MV-4-11 (cell line): Measurements from ENCODE around the gene REG1B.
A peak's percentile ranks its signal among the peaks of the same experiment; 100 is the strongest.
"Not testable (repeated sequence)": the region's sequence is repeated elsewhere in the genome, so short reads cannot be mapped to it uniquely, and the experiment has no call there.

Source experiments
- DNase-seq: peaks from one replicate; lab custom pipeline; 2025; lab: John Stamatoyannopoulos, UW

The REG1B gene

DNA sequence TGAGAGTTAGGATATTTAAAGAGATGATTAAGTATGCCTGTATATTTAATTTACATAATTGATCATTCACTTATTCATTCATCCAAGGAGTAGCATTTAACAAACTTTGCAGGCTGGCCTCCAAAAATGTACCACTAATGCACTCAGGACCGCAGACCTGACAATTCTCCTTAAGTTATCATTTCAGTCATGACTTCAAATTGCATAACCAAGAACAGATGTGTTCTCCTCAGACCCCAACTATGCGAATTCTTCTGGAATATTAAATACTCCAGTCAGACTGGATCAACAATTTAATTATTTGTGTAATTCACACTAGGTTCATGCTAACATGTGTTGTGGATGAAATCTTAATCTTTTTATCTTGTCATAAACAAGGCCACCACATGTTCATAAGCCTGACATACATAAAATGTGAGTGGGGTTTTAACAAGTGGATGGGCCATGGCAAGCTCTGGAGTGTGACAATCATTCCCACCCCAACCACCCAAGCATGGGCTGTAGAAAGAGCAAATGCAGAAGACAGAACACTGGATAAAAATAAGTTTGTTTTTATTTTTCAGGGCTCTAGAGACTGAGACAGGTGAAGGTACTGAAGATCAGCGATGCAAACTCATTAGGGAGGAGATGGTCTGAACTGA is 3.2 kb downstream of the REG1B start:
- DNase-seq, result no peak

DNA sequence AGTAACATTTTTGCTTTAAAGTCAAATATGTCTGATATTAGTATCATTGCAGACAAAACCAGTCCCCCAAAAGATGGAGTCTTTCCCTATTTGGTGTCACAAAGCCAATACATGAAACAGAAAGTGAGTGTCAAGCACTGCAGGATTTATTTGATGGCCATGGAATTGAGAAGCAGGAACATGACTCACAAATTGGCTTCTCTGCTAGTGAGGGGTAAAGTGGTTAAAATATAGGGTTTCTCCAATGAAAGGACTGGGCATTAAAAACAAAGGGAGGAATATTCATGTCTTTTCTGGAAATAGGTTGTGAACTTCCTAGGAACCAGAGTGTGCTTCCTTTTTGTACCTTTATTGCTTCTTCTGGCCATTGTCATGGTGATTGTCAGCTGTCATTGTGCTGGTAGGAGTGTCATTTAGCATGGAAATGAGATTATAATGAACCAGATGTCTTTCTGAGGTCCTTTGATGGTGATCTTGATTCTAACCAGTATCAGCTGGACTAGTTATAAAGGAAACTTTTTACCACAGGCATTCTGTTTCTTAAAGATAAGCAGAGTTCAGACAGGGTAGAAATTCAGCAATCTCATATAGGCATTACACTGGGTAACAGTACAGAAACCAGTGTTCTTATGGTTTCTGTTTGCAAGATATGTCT is 4.1 kb downstream of the REG1B start:
- no peak for DNase-seq

DNA sequence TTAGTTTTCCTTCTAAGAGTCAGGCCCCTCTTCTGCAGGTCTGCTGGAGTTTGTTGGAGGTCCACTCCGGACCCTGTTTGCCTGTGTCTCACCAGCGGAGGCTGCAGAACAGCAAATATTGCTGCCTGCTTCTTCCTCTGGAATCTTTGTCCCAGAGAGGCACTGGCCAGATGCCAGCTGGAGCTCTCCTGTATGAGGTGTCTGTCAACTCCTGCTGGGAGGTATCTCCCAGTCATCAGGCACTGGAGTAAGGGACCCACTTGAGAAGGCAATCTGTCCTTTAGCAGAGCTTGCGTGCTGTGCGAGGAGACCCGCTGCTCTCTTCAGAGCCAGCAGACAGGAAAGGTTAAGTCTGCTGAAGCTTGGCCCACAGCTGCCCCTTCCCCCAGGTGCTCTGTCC is 4.8 kb downstream of the REG1B start:
- no peak for DNase-seq

DNA sequence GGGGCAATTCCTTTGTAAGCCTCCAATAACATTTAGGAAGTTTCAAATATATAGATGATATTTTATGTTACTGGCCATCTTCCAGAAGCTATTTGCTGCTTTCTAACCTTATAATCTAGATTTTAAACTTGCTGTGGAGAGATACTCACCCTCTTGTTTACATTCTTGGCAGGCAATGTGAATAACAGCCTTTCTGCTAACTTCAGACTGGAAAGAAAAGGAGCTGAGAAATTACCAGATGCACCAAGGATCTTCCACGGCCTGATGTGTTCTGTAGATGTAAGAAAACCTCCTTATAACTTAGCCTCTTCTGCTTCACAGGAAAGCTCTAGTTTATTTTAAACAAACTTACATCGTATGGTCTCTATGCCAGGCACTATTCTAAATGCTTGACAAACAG is 16.7 kb downstream of the REG1B start:
- no peak for DNase-seq

DNA sequence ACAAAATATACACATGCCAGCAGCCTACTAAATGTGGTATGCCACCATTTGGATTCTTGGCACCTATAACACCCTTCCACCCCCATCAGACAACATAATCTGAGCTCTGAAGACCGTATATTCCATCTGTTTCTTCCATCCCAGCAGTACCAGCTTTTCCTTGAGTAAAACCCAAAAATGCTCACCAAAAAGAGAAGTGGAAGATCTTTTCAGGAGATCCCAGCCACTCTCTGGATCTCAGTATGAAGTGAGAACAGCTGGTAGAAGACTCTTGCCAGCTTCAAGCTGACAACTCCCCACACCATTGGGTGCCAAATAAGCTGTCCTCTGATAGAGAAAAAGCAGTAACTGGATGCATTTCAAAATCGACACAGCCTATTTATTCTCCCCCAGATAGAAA is 22.6 kb downstream of the REG1B start:
- DNase-seq, result no peak

DNA sequence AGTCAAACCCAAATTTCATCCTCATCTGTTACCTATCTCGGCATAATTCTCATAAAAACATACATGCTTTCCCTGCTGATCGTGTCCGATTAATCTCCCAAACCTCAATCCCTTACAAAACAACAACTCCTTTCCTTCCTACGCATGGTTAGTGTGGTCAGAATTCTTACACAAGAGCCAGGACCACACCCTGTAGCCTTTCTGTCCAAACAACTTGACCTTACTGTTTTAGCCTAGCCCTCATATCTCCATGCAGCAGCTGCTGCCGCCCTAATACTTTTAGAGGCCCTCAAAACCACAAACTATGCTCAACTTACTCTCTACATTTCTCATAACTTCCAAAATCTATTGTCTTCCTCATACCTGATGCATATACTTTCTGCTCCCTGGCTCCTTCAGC is 33.0 kb downstream of the REG1B start:
- peak; percentile 44 for DNase-seq

DNA sequence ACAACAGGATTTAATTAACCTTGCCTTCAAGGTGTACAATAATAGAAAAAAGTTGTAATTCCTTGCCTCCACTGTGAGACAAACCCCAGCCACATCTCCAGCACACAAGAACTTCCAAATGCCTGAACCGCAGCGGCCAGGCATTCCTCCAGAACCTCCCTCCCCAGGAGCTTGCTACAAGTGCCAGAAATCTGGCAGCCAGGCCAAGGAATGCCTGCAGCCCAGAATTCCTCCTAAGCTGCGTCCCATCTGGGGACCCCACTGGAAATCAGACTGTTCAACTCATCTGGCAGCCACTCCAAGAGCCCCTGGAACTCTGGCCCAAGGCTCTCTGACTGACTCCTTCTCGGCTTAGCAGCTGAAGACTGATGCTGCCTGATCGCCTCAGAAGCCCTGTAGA is 34.3 kb downstream of the REG1B start:
- not testable (repeated sequence) for DNase-seq

DNA sequence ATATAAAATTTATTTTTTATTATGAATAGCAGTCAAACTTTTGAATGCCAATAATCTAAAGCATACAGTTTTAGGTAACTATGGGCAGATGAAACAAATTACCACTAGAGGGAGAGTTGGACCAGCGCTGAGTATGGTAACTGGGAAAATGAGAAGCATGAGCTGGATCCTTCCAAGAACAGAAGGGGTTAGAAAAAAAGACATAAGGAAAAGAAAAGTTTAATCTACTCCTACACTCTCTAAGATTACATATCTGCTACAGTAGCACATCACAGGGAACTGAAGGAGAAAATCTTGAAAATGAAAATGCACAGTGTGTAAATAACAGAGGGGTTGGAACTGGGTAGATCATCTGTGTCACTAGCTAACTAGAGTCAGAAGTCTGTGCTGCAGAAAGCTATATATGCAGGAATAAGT is 46.8 kb downstream of the REG1B start:
- peak; percentile 12 for DNase-seq

DNA sequence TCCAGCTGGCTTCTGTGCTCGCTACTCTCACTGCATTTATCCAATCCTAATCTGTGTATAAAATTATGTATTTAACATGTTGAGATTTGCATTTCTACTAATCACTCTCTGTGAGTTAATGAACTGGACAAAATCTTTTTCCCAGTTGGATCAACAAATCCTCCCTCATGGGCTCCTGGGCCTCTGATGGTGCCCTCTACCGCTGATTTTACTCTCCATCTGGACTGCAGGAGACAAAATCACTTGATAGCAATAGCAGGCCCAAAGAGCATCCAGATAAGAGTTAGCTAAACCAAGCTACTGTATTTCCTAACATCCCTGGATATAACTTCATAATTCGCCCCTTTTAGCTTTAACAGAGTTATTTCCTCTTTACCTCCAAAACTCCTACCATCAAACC is 47.8 kb downstream of the REG1B start:
- no peak for DNase-seq
